ENCODE results near the gene BCAS3.
"Not testable (repeated sequence)": the region's sequence is repeated elsewhere in the genome, so short reads cannot be mapped to it uniquely, and the experiment has no call there.

BCAS3 gene

GRCh38 chr17:60891149-60891548 is 213.5 kb downstream of the BCAS3 start:
- DNase-seq, result no peak

GRCh38 chr17:60893475-60893874 is 215.8 kb downstream of the BCAS3 start:
- DNase-seq, result no peak

GRCh38 chr17:60896996-60897395 is 219.3 kb downstream of the BCAS3 start:
- no peak for DNase-seq

- DNase-seq, result no peak
These were observed 221.5 kb downstream of the BCAS3 start for GRCh38 chr17:60899115-60899514.

GRCh38 chr17:60900688-60901087 is 223.0 kb downstream of the BCAS3 start:
- DNase-seq, result no peak

- DNase-seq, result no peak
These were observed 223.6 kb downstream of the BCAS3 start for GRCh38 chr17:60901242-60901641.

- no peak for DNase-seq
These were observed 224.2 kb downstream of the BCAS3 start for GRCh38 chr17:60901806-60902205.

GRCh38 chr17:60902399-60902798 is 224.7 kb downstream of the BCAS3 start:
- DNase-seq, result no peak

GRCh38 chr17:60904582-60904981 is 226.9 kb downstream of the BCAS3 start:
- DNase-seq, result no peak

- DNase-seq, result no peak
These were observed 228.1 kb downstream of the BCAS3 start for GRCh38 chr17:60905709-60906108.

- no peak for DNase-seq
These were observed 230.7 kb downstream of the BCAS3 start for GRCh38 chr17:60908324-60908723.

- DNase-seq, result no peak
These were observed 231.8 kb downstream of the BCAS3 start for GRCh38 chr17:60909405-60909804.

- DNase-seq, result no peak
These were observed 232.8 kb downstream of the BCAS3 start for GRCh38 chr17:60910415-60910814.

GRCh38 chr17:60914078-60914477 is 236.4 kb downstream of the BCAS3 start:
- DNase-seq, result no peak

GRCh38 chr17:60916043-60916442 is 238.4 kb downstream of the BCAS3 start:
- DNase-seq, result no peak

GRCh38 chr17:60920107-60920506 is 242.5 kb downstream of the BCAS3 start:
- DNase-seq, result no peak

- DNase-seq, result no peak
These were observed 245.3 kb downstream of the BCAS3 start for GRCh38 chr17:60923000-60923399.

GRCh38 chr17:60926466-60927183 is 249.0 kb downstream of the BCAS3 start:
- DNase-seq, result no peak

GRCh38 chr17:60933739-60934138 is 256.1 kb downstream of the BCAS3 start:
- no peak for DNase-seq

- DNase-seq, result no peak
These were observed 257.1 kb downstream of the BCAS3 start for GRCh38 chr17:60934723-60935122.

- not testable (repeated sequence) for DNase-seq
These were observed 258.3 kb downstream of the BCAS3 start for GRCh38 chr17:60935991-60936390.

- no peak for DNase-seq
These were observed 261.7 kb downstream of the BCAS3 start for GRCh38 chr17:60939318-60939717.

GRCh38 chr17:60941028-60941427 is 263.4 kb downstream of the BCAS3 start:
- DNase-seq, result no peak

GRCh38 chr17:60941571-60941970 is 263.9 kb downstream of the BCAS3 start:
- DNase-seq, result no peak

GRCh38 chr17:60944751-60945150 is 267.1 kb downstream of the BCAS3 start:
- no peak for DNase-seq
